Epithelial cell of proximal tubule (primary cell): ENCODE data around the gene FAM78B. TPM values are rescaled to one million over a fixed set of nuclear protein-coding genes. Genes with fewer than 3 reads are reported as not detected.
A peak's percentile ranks its signal among the peaks of the same experiment; 100 is the strongest.

Source experiments
- DNase-seq: peaks from one replicate; pipeline ENCODE4 v3.0.0-alpha.2; 2011; ENCODE audit warnings: low read depth
- H3K4me3 ChIP-seq: 2 replicates; pipeline ENCODE4 v1.5.1; 2011; ENCODE audit warnings: low read depth, mild to moderate bottlenecking, low read length
- total RNA-seq: library from RNA; depleted of rRNA; stranded (reverse); fragments of >200 nt; gene quantifications from 2 replicates; pipeline ENCODE4 v1.2.3, GENCODE V29; 2015
- TF ChIP-seq, protein P1 (sequence below): conservative IDR thresholded peaks from 2 replicates; pipeline ENCODE4 v1.5.1; 2012; ENCODE audit warnings: low read depth, mild to moderate bottlenecking, low read length

FAM78B gene
- total RNA-seq, 1 donor from 2014 or later, result not detected

DNA sequence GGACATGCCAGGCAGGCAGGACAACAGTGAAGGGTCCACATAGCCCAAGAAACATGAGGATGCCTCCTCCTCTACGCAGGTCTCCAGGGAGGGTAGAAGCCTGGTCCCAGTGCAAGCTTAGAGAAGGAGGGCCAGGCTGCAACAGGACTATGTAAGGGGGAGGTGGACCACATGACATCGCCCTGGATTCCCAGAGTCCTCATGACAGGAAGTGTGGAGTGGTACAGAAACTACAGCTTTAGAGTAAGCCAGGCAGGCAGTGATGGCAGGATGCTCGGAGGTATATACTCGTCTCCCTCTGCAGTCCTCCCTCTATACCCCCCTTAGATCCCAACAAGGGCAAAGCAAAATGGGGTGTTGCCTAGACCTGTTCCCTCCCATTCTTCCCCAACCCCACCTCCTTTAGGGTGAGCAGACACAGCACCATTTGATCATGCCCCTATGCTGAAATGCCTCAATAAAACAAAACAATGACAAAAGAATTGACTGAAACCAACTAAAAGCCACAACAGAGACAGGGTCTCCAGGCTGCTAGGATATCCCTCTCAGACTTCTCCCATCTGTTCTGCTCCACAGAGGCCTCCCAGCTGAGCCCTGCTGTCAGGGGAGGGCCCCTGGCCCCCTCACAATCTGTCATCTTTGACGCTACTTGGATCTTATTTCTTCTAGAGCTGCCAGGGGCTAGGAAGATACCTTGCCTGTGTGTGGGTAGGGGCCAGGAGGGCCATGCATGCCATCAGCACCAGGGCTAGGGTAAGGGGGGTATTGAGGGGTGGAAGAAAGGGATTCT, 13.1 kb downstream of the FAM78B start:
- TF ChIP-seq, protein P1, sequence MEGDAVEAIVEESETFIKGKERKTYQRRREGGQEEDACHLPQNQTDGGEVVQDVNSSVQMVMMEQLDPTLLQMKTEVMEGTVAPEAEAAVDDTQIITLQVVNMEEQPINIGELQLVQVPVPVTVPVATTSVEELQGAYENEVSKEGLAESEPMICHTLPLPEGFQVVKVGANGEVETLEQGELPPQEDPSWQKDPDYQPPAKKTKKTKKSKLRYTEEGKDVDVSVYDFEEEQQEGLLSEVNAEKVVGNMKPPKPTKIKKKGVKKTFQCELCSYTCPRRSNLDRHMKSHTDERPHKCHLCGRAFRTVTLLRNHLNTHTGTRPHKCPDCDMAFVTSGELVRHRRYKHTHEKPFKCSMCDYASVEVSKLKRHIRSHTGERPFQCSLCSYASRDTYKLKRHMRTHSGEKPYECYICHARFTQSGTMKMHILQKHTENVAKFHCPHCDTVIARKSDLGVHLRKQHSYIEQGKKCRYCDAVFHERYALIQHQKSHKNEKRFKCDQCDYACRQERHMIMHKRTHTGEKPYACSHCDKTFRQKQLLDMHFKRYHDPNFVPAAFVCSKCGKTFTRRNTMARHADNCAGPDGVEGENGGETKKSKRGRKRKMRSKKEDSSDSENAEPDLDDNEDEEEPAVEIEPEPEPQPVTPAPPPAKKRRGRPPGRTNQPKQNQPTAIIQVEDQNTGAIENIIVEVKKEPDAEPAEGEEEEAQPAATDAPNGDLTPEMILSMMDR, result no peak
- DNase-seq, result no peak
- H3K4me3 ChIP-seq, result no peak overlapping the region

DNA sequence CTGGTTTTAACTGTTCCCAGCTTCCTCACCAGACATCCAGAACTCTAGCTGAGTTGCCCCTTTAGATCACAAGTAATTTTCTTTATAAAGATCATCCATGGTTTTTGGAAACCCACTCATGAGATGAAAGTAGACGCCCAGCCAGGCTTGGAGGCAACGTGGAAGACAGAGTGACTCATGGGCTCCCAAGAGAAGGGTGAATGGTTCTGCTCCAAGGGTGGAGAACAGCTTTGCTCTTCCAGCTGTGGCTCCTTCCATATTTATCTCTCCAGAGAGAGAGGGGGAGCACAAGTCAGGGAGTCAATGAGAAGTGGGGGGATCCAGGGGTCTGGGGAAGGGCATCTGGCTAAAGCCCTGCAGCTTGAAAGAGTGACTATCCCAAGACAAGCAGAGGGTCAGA, 13.8 kb downstream of the FAM78B start:
- TF ChIP-seq, protein P1, result no peak
- no peak for DNase-seq
- no peak overlapping the region for H3K4me3 ChIP-seq

DNA sequence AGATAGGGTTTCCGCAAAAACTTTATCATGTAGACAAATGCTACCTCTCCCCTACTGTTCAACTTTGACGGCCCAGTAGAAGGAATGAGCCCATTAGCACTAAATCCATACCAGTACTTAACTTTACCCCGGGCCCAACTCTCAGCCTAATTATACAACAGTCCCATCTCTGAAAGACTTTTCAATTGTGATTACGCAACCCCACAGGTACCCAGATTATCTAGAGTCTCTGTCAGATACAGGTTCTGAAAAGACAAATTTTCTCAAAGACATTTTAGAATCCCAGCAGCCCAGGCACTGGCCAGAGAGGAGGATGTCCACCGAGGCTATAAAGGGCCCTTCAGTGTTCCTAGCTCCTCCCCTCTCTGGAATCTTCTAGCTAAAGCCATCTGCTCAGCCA, 15.0 kb downstream of the FAM78B start:
- TF ChIP-seq, protein P1, result no peak
- no peak for DNase-seq
- H3K4me3 ChIP-seq, result no peak overlapping the region

DNA sequence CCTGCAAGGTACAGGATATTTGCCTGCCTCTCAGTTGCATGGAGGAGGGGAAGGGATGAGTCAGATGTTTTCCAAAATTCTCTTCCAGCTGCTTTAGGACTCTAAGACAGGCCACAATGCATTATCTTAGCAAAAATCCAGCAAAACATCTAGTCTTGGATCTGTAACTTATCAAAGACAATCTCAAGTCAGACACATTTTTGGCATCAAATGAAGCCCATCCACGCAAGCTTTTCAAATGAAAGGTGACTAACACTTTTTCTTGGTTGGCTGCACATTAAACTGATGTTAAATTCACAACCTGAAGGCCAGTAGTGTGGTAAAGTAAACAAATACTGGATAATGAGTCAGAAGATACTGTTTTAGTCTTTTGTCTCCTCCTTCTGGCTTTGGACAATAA, 21.3 kb downstream of the FAM78B start:
- TF ChIP-seq, protein P1, result no peak
- peak; percentile 56 for DNase-seq

DNA sequence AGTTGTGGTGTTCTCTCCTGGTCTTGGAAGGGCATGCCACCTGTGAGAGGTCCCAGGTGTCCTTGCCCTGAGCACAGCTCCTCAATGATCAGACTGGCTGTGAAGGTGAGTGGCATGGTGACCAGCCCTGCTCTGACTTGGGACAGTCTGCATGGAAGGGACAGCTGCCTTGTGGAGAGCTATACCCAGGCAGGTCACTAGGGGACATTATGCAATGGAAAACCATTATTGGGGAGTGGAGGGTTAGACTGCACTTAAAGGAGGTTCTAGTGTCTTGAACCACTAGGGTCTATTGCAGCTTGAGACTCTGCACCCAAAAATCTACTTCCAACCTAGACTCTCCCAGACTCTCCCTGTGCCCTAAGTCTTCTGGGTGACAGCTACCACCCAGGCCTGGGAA, 24.8 kb downstream of the FAM78B start:
- no peak overlapping the region for H3K4me3 ChIP-seq
- TF ChIP-seq, protein P1, result no peak
- no peak for DNase-seq

More for the DNA sequence above, 21.3 kb downstream of the FAM78B start:
- no peak overlapping the region for H3K4me3 ChIP-seq

DNA sequence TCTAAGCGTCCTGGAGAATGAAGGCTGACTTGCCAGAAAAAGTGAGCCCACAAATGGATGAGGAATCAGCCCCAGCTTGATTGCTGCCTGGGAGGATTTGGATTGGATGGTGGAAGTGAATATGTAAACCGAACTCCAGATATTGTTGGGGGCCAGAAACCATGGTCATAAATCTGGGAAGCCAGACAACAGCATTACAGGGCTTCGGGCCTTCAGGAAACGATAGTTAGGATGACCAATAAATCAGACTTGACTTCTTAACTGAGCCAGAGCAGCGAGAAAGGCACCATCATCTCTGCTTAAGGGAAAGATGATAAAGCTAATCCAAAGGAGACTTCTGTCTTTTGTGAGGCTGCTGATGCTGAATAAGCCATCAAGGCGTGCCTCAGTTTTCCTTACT, 26.6 kb downstream of the FAM78B start:
- no peak overlapping the region for H3K4me3 ChIP-seq
- TF ChIP-seq, protein P1, result no peak
- no peak for DNase-seq

DNA sequence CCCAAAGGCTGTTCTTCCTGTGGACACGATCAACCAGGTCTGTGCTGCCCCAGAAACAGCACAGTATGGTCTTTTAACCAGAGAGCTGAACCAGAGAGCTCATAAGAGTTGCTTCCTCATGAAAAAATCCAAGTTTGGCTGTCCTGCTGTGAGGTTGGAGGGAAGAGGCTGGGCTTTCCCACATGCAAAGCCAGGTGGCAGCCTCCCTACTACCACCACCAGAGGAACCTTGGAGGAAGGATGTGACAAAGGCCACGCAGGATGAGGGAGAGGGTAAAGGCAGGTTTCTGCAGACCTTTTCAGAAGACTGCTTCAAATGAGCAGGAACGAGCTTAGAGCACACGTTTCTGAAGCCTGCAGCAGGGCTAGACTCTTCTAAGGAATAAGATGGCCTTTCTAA, 27.1 kb downstream of the FAM78B start:
- no peak overlapping the region for H3K4me3 ChIP-seq
- TF ChIP-seq, protein P1, result no peak
- no peak for DNase-seq
